IPS-NIHi11 (cell line): Measurements from ENCODE around the gene ROBO2.
A peak's percentile ranks its signal among the peaks of the same experiment; 100 is the strongest.

Experiments used
- DNase-seq: peaks from one replicate; pipeline ENCODE4 v3.0.0; 2012; ENCODE audit warnings: mixed read lengths, low spot score

The ROBO2 gene

GRCh38 chr3:77189258-77189657 lies 149.4 kb downstream of the ROBO2 start:
- DNase-seq: no peak

GRCh38 chr3:77189684-77190083 lies 149.8 kb downstream of the ROBO2 start:
- no peak for DNase-seq

- no peak for DNase-seq
Observed at GRCh38 chr3:77190374-77190773, 150.5 kb downstream of the ROBO2 start.

GRCh38 chr3:77191014-77191413 lies 151.1 kb downstream of the ROBO2 start:
- no peak for DNase-seq

GRCh38 chr3:77191640-77192039 lies 151.7 kb downstream of the ROBO2 start:
- DNase-seq: no peak

- DNase-seq: no peak
Observed at GRCh38 chr3:77195766-77196545, 156.1 kb downstream of the ROBO2 start.

GRCh38 chr3:77197408-77197807 lies 157.5 kb downstream of the ROBO2 start:
- no peak for DNase-seq

GRCh38 chr3:77203851-77204250 lies 164.0 kb downstream of the ROBO2 start:
- no peak for DNase-seq

GRCh38 chr3:77204788-77205187 lies 164.9 kb downstream of the ROBO2 start:
- no peak for DNase-seq

- DNase-seq: no peak
Observed at GRCh38 chr3:77207753-77208152, 167.9 kb downstream of the ROBO2 start.

GRCh38 chr3:77222701-77223100 lies 182.8 kb downstream of the ROBO2 start:
- no peak for DNase-seq

- DNase-seq: no peak
Observed at GRCh38 chr3:77227567-77227966, 187.7 kb downstream of the ROBO2 start.

GRCh38 chr3:77232557-77232956 lies 192.7 kb downstream of the ROBO2 start:
- no peak for DNase-seq

- no peak for DNase-seq
Observed at GRCh38 chr3:77234004-77234403, 194.1 kb downstream of the ROBO2 start.

GRCh38 chr3:77236118-77236517 lies 196.2 kb downstream of the ROBO2 start:
- no peak for DNase-seq

GRCh38 chr3:77240072-77240650 lies 200.3 kb downstream of the ROBO2 start:
- DNase-seq: no peak

GRCh38 chr3:77242371-77242770 lies 202.5 kb downstream of the ROBO2 start:
- no peak for DNase-seq

- no peak for DNase-seq
Observed at GRCh38 chr3:77244981-77245380, 205.1 kb downstream of the ROBO2 start.

- no peak for DNase-seq
Observed at GRCh38 chr3:77247061-77247460, 207.2 kb downstream of the ROBO2 start.

GRCh38 chr3:77247817-77248216 lies 207.9 kb downstream of the ROBO2 start:
- no peak for DNase-seq

GRCh38 chr3:77248420-77248819 lies 208.5 kb downstream of the ROBO2 start:
- no peak for DNase-seq

- DNase-seq: no peak
Observed at GRCh38 chr3:77251136-77251535, 211.2 kb downstream of the ROBO2 start.

- DNase-seq: peak; percentile 69
Observed at GRCh38 chr3:77254967-77255831, 215.3 kb downstream of the ROBO2 start.
